Measurements from ENCODE around the gene TMSB10. TPM values are rescaled to one million over a fixed set of nuclear protein-coding genes. Genes with fewer than 3 reads are reported as not detected.

The TMSB10 gene
- total RNA-seq, 2 donors from 2014 or later = 1,865 to 2,172 TPM

DNA sequence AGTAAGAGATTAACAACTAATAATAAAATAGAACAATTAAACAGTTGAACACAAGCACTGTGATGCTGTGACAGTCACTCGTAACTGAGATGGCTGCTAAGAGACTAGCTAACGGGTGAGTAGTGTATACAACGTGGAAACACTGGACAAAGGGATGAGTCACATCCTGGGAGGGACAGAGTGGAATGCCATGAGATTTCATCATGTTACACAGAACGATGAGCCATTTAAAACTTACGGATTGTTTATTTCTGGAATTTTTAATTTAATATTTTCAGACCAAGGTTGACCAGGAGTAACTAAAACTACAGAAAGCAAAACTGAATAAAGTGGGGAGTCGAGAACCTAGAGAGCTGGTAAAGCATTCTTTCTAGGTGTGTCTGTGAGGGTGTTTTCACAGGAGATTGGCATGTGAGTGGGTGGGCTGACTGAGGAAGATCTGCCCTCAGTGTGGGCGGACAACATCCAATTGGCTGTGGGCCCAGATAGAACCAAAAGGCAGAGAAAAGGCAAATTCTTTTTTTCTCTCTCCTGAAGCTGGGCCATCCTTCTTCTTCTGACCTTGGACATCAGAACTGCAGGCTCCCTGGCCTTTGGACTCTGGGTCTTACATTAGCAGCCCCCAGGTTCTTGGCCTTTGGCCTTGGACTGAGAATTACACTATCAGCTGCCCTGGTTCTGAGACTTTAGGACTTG, 14.6 kb downstream of the TMSB10 start:
- Histone ChIP-seq H3K27ac (peak overlapping the region; percentile 49 to 73), H3K4me3 (no peak overlapping the region), H3K9me3 (no peaks in the 10 kb centered on the region), H3K4me1 (ENCODE audit: control insufficient read depth in 1 of 2, low read depth in 2 of 2) (peaks cover 4 to 12% of the 10 kb centered on the region in 2 donors), H3K36me3 (no peaks in the 10 kb centered on the region), H3K27me3 (replicated peaks; ENCODE audit: insufficient read depth) (no peaks in the 10 kb centered on the region)
- DNase-seq (ENCODE audit: low spot score) = no peak
- TF ChIP-seq, protein P1, sequence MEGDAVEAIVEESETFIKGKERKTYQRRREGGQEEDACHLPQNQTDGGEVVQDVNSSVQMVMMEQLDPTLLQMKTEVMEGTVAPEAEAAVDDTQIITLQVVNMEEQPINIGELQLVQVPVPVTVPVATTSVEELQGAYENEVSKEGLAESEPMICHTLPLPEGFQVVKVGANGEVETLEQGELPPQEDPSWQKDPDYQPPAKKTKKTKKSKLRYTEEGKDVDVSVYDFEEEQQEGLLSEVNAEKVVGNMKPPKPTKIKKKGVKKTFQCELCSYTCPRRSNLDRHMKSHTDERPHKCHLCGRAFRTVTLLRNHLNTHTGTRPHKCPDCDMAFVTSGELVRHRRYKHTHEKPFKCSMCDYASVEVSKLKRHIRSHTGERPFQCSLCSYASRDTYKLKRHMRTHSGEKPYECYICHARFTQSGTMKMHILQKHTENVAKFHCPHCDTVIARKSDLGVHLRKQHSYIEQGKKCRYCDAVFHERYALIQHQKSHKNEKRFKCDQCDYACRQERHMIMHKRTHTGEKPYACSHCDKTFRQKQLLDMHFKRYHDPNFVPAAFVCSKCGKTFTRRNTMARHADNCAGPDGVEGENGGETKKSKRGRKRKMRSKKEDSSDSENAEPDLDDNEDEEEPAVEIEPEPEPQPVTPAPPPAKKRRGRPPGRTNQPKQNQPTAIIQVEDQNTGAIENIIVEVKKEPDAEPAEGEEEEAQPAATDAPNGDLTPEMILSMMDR (IDR thresholded peaks at IDR 0.05) = no peak
- ATAC-seq (ENCODE audit: insufficient number of reproducible peaks, low FRiP score, low read depth) = peak; percentile 94

DNA sequence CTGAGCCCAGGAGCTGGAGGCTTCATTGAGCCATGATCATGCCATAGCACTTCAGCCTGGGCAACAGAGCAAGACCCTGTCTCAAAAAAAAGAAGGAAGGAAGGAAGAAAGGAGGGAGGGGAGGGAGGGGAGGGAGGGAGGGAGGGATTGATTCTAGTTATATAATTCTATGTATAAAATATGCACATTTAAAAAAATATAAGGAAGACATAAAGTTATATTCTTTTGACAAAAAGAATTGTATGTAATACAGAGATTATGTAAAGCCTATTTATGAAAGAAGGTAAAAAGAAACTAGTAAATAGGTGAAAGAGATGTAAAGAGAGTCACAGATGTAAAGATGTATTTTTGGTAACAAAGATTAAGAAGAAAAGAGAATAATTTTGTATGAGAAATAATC, 17.6 kb downstream of the TMSB10 start:
- H3K9me3 ChIP-seq = no peaks in the 10 kb centered on the region
- TF ChIP-seq, protein P1 (IDR thresholded peaks at IDR 0.05) = no peak
- H3K4me3 ChIP-seq = no peak overlapping the region
- no peak overlapping the region for H3K27ac ChIP-seq
- H3K36me3 ChIP-seq = no peaks in the 10 kb centered on the region
- no peaks in the 10 kb centered on the region for H3K27me3 ChIP-seq (replicated peaks; ENCODE audit: insufficient read depth)
- H3K4me1 ChIP-seq (ENCODE audit: control insufficient read depth in 1 of 2, low read depth in 2 of 2) = peaks cover 11 to 30% of the 10 kb centered on the region in 2 donors
- ATAC-seq (ENCODE audit: insufficient number of reproducible peaks, low FRiP score, low read depth) (no peak), DNase-seq (ENCODE audit: low spot score) (no peak)

DNA sequence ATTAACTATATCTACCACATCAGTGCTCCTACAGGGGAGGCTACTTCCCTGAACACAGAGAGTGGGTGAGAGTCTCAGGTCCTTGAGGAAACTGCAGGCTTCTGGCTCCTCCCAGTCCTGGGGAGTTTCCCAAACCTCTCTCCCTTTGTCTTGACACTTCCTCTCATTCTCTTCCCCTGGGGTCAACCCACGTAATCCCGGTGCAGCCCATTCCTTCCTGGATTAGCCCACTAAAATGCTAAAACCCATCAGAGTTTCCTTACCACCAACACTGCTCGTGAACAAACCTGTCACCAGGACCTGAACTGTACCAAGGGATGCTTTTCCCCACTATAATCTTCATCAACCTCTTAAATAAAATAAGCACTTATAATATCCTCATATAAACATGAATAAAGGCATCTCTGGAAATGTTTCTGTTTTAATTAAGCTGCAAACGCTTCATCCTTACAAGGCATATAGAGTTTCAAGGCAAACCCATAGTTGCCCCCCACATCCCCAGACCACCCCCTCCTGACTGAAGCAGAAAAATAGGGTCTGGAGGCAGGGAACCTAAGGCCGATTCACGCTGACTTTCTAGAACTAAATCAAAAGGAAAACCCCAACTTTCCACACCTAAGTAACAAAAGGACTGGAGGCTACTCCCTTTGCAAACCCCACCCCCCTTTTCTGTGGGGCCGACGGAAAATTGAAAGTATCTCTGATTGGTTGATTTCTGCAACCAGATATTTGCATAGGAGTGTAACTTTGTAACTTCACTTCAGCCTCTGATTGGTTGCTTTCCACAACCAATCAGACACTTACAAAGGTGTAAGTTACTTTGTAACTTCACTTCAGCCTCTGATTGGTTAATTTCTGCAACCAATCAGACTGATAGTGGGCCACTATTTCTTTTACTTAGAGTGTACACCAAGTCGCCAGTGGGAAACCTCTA, 19.0 kb downstream of the TMSB10 start:
- TF ChIP-seq, protein P1 (IDR thresholded peaks at IDR 0.05) = no peak
- Histone ChIP-seq H3K27ac (no peak overlapping the region), H3K4me3 (no peak overlapping the region), H3K36me3 (no peaks in the 10 kb centered on the region), H3K4me1 (ENCODE audit: control insufficient read depth in 1 of 2, low read depth in 2 of 2) (peaks cover 11 to 29% of the 10 kb centered on the region in 2 donors), H3K9me3 (no peaks in the 10 kb centered on the region), H3K27me3 (replicated peaks; ENCODE audit: insufficient read depth) (no peaks in the 10 kb centered on the region)
- DNase-seq (ENCODE audit: low spot score) (no peak), ATAC-seq (ENCODE audit: insufficient number of reproducible peaks, low FRiP score, low read depth) (no peak)

DNA sequence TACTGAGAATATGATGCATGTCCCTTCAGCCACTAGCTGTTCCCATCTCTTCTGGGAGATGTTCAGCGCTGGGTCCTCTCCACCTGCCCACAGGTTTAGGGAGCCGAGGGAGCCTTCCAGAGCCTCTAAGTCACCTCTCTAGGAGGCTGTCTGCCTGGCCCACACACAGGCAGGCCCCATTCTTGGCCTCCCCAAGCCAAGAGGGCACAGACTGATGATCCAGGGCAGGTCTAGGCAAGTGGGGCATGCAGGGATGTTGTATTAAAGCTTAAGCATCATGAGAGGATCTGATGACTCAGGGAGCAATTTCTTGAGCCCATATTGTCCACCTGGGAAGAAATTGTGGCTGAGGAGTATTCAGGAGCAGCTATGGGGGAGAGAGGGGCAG, 19.9 kb downstream of the TMSB10 start:
- Histone ChIP-seq H3K4me3 (no peak overlapping the region), H3K36me3 (no peaks in the 10 kb centered on the region), H3K9me3 (no peaks in the 10 kb centered on the region), H3K27ac (no peak overlapping the region), H3K4me1 (ENCODE audit: control insufficient read depth in 1 of 2, low read depth in 2 of 2) (peaks cover 9 to 20% of the 10 kb centered on the region in 2 donors), H3K27me3 (replicated peaks; ENCODE audit: insufficient read depth) (no peaks in the 10 kb centered on the region)
- TF ChIP-seq, protein P1 (IDR thresholded peaks at IDR 0.05) = no peak
- DNase-seq (ENCODE audit: low spot score) (no peak), ATAC-seq (ENCODE audit: insufficient number of reproducible peaks, low FRiP score, low read depth) (no peak)

DNA sequence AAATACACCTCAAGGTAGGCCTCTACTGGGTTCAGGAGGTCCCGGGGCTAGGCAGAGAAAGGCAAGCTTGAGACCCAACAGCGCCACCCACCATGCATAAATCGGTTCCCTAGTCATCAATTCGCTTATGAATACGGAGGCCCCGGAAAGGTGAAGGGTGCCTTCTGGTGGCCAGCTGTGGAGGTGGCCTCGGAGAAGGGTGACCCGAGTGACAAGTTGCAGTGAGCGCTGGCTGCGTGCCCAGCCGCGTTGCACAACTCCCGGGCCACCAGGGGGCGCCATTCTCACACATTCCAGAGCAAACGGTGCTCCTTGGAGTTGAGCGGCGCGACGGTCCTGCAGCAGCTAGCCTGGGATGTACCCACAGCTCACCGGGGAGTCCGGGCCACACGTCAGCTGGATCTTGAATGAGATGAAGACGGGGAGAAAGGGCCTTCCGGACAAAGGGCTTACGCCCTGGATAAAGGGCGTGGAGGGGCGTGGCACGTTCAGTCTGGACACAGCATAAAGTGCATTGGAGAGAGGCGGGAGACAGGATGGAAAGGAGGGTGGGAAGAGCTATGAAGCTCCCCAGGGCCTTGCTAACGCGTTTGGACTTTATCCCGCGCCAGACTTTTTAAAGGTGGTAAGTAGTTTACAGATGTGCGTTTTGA, 20.4 kb downstream of the TMSB10 start:
- Histone ChIP-seq H3K27ac (no peak overlapping the region), H3K4me1 (ENCODE audit: control insufficient read depth in 1 of 2, low read depth in 2 of 2) (peaks cover 8 to 17% of the 10 kb centered on the region in 2 donors), H3K36me3 (no peaks in the 10 kb centered on the region), H3K9me3 (no peaks in the 10 kb centered on the region), H3K27me3 (replicated peaks; ENCODE audit: insufficient read depth) (no peaks in the 10 kb centered on the region), H3K4me3 (peak overlapping the region; percentile 61)
- peak; percentile 90 for DNase-seq (ENCODE audit: low spot score)
- peak; percentile 85 for ATAC-seq (ENCODE audit: insufficient number of reproducible peaks, low FRiP score, low read depth)
- TF ChIP-seq, protein P1 (IDR thresholded peaks at IDR 0.05) = peak; percentile 96
